ENCODE data around the gene SAPCD2. TPM values are rescaled to one million over a fixed set of nuclear protein-coding genes. Genes with fewer than 3 reads are reported as not detected.
"Not testable (repeated sequence)": the region's sequence is repeated elsewhere in the genome, so short reads cannot be mapped to it uniquely, and the experiment has no call there.

SAPCD2 gene
- total RNA-seq, 2 experiments from 2014 or later = 26.8 to 27.0 TPM

DNA sequence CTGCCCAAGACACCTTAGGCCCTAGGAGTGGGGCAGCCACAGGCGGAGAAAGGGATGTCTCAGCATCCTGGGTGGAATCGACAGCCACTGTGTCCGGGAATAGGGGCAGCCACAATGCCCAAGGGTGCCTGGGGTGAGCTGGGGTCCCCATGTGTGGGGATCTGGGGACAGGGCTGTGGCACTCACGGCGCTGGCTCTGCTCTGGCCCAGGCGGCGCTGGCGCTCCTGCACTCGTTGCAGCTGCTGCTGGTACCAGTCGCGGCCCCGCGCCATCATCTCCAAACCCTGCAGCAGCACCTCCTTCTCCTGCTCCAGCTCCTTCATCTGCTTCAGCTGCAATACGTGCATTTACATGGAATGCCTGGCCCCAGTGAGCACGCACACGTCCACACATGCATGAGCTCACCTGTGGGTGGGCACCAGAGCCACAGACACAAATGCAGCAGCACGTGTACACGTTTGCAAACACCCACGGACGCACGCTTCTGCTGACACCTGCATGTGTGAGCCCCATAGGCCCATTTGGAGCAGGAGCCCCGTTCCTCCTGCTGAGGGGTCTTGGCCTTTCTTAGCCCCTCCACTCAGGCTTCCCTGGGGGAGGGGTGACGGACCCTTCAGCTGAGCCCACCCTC, 4.9 kb downstream of the SAPCD2 start:
- Mint-ChIP-seq H3K4me3 (no peak overlapping the region), H3K27me3 (no peaks in the 10 kb centered on the region), H3K4me1 (peaks cover 21% of the 10 kb centered on the region), H3K27ac (no peak overlapping the region), H3K9me3 (no peaks in the 10 kb centered on the region), H3K36me3 (ENCODE audit: low read depth) (peaks cover 10% of the 10 kb centered on the region)
- no peak for DNase-seq
- ChIA-PET POLR2A (interaction anchor here (1.3 kb wide), 1 partner anchor 19 kb away, joined by 4 read pairs; no protein-coding TSS in a partner anchor), CTCF (interaction anchor here (0.7 to 8.8 kb wide), 6 partner anchors 10 to 117 kb away, joined by 3 to 105 read pairs (median 4); partner anchors contain the start of genes ABCA2, FUT7 and NPDC1)

DNA sequence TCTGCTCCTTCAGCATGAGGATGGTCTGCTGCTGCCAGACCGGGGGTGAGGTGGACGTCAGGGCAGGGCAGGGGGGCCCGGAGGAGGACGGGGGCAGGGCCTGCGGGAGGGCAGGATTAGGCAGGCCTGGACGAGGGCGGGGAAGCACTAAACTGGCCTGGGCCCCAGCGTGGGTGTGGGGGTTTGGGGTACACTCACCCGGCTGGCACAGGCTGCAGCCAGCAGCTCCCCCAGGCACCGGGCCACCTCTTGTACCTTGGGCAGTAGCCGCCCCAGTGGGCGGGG, 5.5 kb downstream of the SAPCD2 start:
- Mint-ChIP-seq H3K4me3 (no peak overlapping the region), H3K36me3 (ENCODE audit: low read depth) (peaks cover 10% of the 10 kb centered on the region), H3K4me1 (peaks cover 21% of the 10 kb centered on the region), H3K27me3 (no peaks in the 10 kb centered on the region), H3K27ac (no peak overlapping the region), H3K9me3 (no peaks in the 10 kb centered on the region)
- CTCF ChIA-PET = interaction anchor here (1.2 to 8.8 kb wide), 7 partner anchors 9 to 36 kb away, joined by 3 to 105 read pairs (median 7); partner anchors contain the start of genes ABCA2, FUT7, MAN1B1 and UAP1L1
- POLR2A ChIA-PET = interaction anchor here (1.2 kb wide), 2 partner anchors 20 to 30 kb away, joined by 3 to 5 read pairs; no protein-coding TSS in a partner anchor
- no peak for DNase-seq

DNA sequence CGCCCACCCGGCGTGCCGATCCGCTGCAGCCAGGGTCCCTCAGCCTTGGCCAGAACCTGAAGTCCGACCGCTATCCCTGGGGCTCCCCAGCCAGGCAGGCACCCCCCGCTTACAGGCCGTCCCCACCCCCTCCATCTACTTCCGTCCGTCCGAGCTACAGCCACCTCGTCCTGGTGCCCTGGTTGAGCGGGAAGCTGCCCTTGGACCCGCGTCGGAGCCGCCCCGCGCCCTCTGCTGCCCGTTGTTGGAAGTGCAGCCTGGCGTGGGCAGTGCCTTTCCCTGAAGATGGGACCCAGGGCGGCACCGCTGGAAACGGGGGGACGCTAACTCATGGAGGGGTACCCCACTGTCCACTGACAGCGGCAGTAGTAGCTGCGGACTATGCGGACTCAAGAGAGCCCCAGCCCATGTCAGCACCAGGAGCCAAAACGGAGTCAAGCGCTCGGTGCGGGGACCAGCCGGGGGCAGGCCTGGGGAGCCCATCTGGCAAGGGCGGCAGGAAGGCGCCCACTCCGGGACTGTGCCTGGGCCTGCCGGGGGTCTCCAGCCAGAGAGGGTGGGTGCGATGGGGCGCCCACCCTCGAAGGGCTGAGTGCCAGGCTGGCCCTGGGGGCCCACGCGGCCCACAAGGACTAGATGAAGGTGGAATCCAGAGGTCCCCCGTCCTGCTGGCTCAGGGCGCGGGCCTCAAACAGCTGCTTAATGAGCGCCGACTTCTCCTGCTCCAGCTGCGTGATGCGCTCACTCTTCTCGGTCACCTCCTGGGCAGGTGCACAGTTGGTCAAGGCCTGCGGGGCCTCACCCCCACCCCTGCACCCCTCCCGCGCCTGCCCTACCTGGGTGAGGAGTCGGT, 6.1 kb downstream of the SAPCD2 start:
- peaks cover 19% of the 10 kb centered on the region for H3K4me1 Mint-ChIP-seq
- no peak overlapping the region for H3K27ac Mint-ChIP-seq
- ChIA-PET POLR2A (interaction anchor here (0.8 to 1.2 kb wide), 3 partner anchors 21 to 31 kb away, joined by 3 to 5 read pairs (median 3); no protein-coding TSS in a partner anchor), CTCF (interaction anchor here (0.7 to 8.8 kb wide), 15 partner anchors 9 to 274 kb away, joined by 3 to 105 read pairs (median 4); partner anchors contain the start of genes ABCA2, FUT7, MAN1B1 and TMEM141)
- DNase-seq = peak; percentile 63
- H3K27me3 Mint-ChIP-seq = no peaks in the 10 kb centered on the region
- peaks cover 10% of the 10 kb centered on the region for H3K36me3 Mint-ChIP-seq (ENCODE audit: low read depth)
- H3K4me3 Mint-ChIP-seq = no peak overlapping the region
- H3K9me3 Mint-ChIP-seq = no peaks in the 10 kb centered on the region

DNA sequence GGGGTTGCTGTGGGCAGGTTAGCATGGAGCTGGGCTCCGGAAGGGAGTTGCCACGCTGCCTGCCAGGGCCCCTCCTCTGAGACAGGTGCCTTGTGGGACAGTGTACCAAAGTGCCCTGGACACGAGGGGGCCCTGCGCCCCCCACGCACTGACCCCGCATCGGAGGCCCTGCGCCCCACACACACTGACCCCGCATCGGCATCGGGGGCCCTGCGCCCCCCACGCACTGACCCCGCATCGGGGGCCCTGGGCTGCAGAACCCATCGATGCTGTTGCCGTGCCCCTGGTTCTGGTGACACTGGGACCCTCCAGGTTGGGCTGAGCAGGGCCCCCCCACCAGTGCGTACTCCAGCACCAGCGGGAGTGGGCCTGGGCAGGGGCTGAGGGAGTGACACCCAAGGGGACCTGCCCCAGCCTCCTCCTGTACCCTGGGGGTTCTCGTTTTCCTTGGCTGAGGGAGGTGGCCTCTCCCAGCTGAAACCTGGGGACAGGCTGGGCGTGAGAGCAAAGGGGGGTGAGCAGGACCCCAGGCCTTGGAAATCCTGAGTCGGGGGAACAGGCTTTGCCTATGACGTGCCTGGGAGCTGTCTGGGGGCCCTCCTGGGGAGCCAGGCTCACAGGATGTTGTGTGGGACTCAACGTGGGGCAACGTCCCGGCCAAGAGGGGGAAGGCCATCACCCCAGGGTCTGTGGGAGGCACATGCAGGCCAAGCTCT, 6.9 kb downstream of the SAPCD2 start:
- H3K27me3 Mint-ChIP-seq = no peaks in the 10 kb centered on the region
- H3K4me1 Mint-ChIP-seq = peaks cover 12% of the 10 kb centered on the region
- H3K4me3 Mint-ChIP-seq = no peak overlapping the region
- H3K36me3 Mint-ChIP-seq (ENCODE audit: low read depth) = peaks cover 10% of the 10 kb centered on the region
- no peak for DNase-seq
- POLR2A ChIA-PET = interaction anchor here (0.8 to 1.2 kb wide), 4 partner anchors 22 to 37 kb away, joined by 3 to 5 read pairs (median 3); no protein-coding TSS in a partner anchor
- H3K27ac Mint-ChIP-seq = no peak overlapping the region
- CTCF ChIA-PET = interaction anchor here (0.7 to 8.8 kb wide), 15 partner anchors 8 to 273 kb away, joined by 3 to 105 read pairs (median 4); partner anchors contain the start of genes ABCA2, FUT7, MAN1B1 and TMEM141
- H3K9me3 Mint-ChIP-seq = no peaks in the 10 kb centered on the region

DNA sequence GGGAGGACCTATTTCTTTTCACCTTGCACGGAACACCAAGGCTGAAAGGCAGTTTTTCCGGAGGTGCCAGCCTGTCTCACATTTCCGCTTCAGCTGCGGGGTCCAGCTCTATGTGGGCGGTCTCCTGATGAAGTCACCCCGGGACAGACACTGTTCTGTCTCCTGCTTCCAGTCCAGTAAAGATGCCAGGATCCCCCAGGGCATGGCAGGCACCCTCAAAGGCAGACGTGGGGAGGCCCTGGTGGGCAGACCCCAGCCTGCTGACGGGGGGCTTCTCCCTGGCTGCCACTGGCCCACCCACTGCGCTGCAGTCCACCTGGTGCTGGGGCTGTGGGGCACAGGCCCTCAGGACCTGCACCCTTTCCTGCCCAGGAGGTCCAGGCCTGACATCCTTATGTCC, 7.6 kb downstream of the SAPCD2 start:
- H3K27me3 Mint-ChIP-seq; H3K4me3 Mint-ChIP-seq; H3K9me3 Mint-ChIP-seq; CTCF ChIA-PET; H3K36me3 Mint-ChIP-seq (ENCODE audit: low read depth); H3K4me1 Mint-ChIP-seq; H3K27ac Mint-ChIP-seq; DNase-seq: not testable (repeated sequence)
- POLR2A ChIA-PET = interaction anchor here (1.0 kb wide), 1 partner anchor 36 kb away, joined by 3 read pairs; no protein-coding TSS in a partner anchor

DNA sequence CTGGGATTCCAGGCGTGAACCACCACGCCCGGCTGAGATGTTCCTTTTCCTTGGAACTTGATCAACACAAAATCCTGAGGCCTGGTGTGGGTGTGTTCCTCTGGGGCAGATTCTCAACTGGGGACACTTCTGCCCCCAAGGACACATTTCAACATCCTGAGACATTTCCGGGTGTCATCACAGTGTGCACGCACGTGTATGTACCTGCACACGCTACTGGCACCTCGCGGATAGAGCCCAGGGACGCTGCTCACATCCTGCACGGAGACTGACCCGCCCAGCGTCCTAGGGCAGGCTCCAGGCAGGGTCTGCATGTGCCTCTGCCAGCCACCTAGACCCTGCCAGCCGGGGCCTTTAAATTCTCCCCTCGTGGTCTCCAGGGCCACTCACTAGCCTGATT, 8.0 kb downstream of the SAPCD2 start:
- no peak for DNase-seq
- Mint-ChIP-seq H3K27ac (no peak overlapping the region), H3K27me3 (no peaks in the 10 kb centered on the region), H3K4me3 (no peak overlapping the region), H3K4me1 (peaks cover 3% of the 10 kb centered on the region), H3K36me3 (ENCODE audit: low read depth) (peaks cover 5% of the 10 kb centered on the region), H3K9me3 (no peaks in the 10 kb centered on the region)
- POLR2A ChIA-PET = no interaction called here
- CTCF ChIA-PET = no interaction called here

DNA sequence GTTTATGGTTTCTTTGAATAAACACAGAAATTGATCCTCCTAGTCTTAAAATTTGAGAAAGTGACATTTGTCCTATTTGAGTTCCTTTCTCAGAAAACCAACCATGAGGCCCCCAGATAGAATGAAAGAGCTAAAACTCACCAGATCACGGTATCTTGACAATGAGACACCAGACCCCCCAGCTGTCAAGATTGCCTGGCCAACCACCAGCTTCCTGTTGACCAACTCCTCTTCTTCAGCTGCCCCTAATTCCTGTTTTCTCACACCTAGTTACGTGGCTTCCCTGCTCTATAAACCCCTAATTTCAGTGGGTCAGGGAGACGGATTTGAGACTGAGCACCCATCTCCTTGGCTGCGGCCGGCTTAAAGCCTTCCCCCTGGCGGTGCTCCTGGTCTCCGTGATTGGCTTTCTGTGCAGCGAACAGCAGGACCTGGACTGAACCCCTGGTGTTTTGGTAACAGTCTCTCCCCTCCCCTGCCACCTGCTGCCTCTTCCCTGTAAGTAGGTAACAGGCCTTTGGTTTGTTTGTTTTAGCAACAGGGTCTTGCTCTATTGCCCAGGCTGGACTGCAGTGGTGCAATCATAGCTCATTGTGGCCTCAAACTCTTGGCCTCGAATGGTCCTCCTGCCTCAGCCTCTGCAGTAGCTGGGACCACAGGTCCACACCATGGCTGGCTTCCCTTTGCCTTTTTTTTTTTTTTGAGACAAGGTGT, 11.7 kb downstream of the SAPCD2 start:
- Mint-ChIP-seq H3K4me1 (no peaks in the 10 kb centered on the region), H3K36me3 (ENCODE audit: low read depth) (no peaks in the 10 kb centered on the region), H3K4me3 (no peak overlapping the region), H3K27me3 (peaks cover 6% of the 10 kb centered on the region), H3K27ac (no peak overlapping the region), H3K9me3 (no peaks in the 10 kb centered on the region)
- ChIA-PET CTCF (interaction anchor here (0.6 to 2.4 kb wide), 6 partner anchors 9 to 605 kb away, joined by 3 to 15 read pairs (median 6); partner anchors contain the start of gene NPDC1), POLR2A (interaction anchor here (1.4 kb wide), 1 partner anchor 11 kb away, joined by 5 read pairs; the partner anchor contains the start of gene SAPCD2)
- no peak for DNase-seq

DNA sequence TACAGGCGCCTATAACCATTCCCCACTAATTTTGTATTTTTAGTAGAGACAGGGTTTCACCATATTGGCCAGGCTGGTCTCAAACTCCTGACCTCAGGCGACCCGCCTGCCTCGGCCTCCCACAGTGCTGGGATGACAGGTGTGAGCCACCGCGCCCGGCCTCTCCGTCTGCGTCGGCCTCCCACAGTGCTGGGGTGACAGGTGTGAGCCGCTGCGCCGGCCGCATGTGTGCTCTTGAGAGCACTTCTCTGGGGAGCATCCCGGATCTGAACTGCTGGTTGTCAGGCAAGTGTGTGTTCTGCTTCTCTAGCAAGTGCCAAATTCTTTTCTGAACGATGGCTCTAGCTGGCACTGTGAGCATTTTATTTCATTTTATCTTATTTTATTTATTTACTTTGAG, 12.8 kb downstream of the SAPCD2 start:
- no peaks in the 10 kb centered on the region for H3K4me1 Mint-ChIP-seq
- ChIA-PET CTCF (interaction anchor here (1.8 to 2.3 kb wide), 2 partner anchors 10 to 11 kb away, joined by 8 to 15 read pairs; partner anchors contain the start of gene NPDC1), POLR2A (no interaction called here)
- no peaks in the 10 kb centered on the region for H3K9me3 Mint-ChIP-seq
- H3K27ac Mint-ChIP-seq = no peak overlapping the region
- H3K27me3 Mint-ChIP-seq = peaks cover 10% of the 10 kb centered on the region
- DNase-seq = no peak
- H3K4me3 Mint-ChIP-seq = no peak overlapping the region
- H3K36me3 Mint-ChIP-seq (ENCODE audit: low read depth) = no peaks in the 10 kb centered on the region

DNA sequence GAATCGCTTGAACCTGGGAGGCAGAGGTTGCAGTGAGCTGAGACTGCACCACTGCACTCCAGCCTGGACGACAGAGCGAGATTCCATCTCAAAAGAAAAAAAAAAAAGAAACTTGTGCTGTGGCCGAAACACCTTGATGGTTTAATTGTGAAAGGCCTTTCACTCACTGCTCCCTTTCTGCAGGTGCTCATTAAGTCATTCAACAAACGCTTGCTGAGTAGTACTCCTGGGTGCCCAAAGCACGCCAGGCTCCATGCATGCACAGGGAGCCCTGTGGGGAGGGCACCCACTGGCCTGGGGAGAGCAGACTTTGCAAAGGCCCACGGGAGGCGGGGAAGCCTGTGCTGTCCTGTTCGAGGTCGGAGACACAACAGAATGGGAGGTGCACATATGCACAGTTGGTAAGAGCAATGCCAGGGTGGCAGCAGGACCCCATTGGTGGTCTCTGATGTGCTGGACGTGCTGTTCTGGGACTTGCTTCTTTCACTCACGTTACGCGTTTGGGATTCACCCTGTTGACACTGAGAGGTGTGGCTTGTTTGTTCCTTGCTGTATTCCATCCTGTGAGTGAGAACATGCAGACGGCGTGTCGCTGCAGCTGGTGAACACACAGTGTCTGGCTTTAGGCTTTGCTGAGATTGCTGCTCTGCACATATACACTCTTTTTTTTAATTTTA, 13.5 kb downstream of the SAPCD2 start:
- Mint-ChIP-seq H3K27ac (no peak overlapping the region), H3K4me1 (no peaks in the 10 kb centered on the region), H3K4me3 (no peak overlapping the region), H3K36me3 (ENCODE audit: low read depth) (no peaks in the 10 kb centered on the region), H3K9me3 (no peaks in the 10 kb centered on the region), H3K27me3 (peaks cover 16% of the 10 kb centered on the region)
- ChIA-PET CTCF (interaction anchor here (0.7 to 2.3 kb wide), 4 partner anchors 10 to 139 kb away, joined by 3 to 15 read pairs (median 11); partner anchors contain the start of gene NPDC1), POLR2A (interaction anchor here (1.5 kb wide), 1 partner anchor 12 kb away, joined by 8 read pairs; no protein-coding TSS in a partner anchor)
- no peak for DNase-seq

DNA sequence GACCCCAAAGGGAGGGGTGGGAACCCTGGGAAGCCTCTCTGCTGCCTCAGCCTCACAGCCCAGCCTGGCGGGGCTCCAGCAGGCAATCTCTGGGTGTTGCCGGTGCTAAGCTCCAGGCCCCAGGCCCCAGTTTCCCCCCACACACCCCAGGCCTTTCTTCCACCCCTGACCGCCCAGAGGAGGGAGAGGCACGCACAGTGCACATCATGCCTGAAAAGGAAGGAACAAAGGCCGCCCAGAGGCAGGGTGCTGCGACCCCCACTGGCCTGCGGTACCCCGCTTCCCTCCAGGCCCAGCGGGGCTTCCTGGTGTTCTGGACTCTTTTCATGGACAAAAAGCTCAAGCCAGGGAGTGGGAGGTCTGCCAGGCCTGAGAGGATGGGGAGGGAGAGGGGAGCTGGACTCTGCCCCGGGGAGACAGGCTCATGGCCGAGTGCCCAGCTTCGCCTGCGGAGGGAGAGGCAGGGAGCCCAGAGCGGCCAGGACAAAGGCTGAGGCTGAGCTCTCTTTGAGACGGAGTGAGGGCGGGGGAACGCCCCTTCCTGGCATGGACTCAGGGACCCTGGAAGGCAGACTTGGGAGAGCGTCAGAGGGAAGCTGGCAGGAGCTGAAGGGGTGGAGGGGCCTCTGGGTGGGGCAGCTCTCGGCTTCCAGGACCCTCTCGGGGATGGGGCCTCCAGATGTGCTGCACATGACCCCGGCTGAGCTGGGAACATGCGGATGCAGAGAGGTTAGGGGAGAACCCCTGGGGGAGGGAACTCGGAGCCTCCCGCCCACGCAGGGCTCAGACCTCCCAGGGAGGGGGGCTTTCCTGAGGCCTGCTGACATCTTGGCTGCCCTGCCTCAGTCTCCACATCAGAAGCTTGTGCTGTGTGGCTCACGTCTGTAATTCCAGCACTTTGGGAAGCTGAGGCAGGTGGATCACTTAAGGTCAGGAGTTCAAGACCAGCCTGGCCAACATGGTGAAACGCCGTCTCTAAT, 14.7 kb downstream of the SAPCD2 start:
- Mint-ChIP-seq H3K9me3 (no peaks in the 10 kb centered on the region), H3K4me1 (no peaks in the 10 kb centered on the region), H3K27me3 (peaks cover 16% of the 10 kb centered on the region), H3K27ac (no peak overlapping the region), H3K36me3 (ENCODE audit: low read depth) (no peaks in the 10 kb centered on the region), H3K4me3 (no peak overlapping the region)
- no peak for DNase-seq
- CTCF ChIA-PET = interaction anchor here (0.7 to 2.1 kb wide), 7 partner anchors 8 to 138 kb away, joined by 3 to 12 read pairs (median 4); partner anchors contain the start of genes NPDC1 and SAPCD2
- POLR2A ChIA-PET = interaction anchor here (1.1 to 1.6 kb wide), 5 partner anchors 11 to 26 kb away, joined by 4 to 8 read pairs (median 5); partner anchors contain the start of genes SAPCD2 and UAP1L1

All from activated CD4-positive, alpha-beta memory T cell treated with anti-CD3 and anti-CD28 coated beads, Interleukin-2, amount 10 ng/mL, durations not matched to agents 7 days and 5 days (primary cell).